ENCODE measurements around the gene CARHSP1.
"Not testable (repeated sequence)": the region's sequence is repeated elsewhere in the genome, so short reads cannot be mapped to it uniquely, and the experiment has no call there.

The CARHSP1 gene

GRCh38 chr16:8872967-8873865, 4.4 kb upstream of the CARHSP1 start:
- in situ Hi-C loops (cut with HindIII; ENCODE audit: low sequenced_read_pairs), result no loop called here

- in situ Hi-C loops (cut with HindIII; ENCODE audit: low sequenced_read_pairs), result no loop called here
Measured at GRCh38 chr16:8872071-8872470, 3.3 kb upstream of the CARHSP1 start.

GRCh38 chr16:8869988-8870241, 1.1 kb upstream of the CARHSP1 start:
- in situ Hi-C loops (cut with HindIII; ENCODE audit: low sequenced_read_pairs), result not testable (repeated sequence)

- in situ Hi-C loops (cut with HindIII; ENCODE audit: low sequenced_read_pairs), result no loop called here
Measured at GRCh38 chr16:8869212-8869987, 594 bp upstream of the CARHSP1 start.

GRCh38 chr16:8867932-8868415, 832 bp downstream of the CARHSP1 start:
- in situ Hi-C loops (cut with HindIII; ENCODE audit: low sequenced_read_pairs), result no loop called here

- in situ Hi-C loops (cut with HindIII; ENCODE audit: low sequenced_read_pairs), result no loop called here
Measured at GRCh38 chr16:8867216-8867931, 1.4 kb downstream of the CARHSP1 start.

- in situ Hi-C loops (cut with HindIII; ENCODE audit: low sequenced_read_pairs), result no loop called here
Measured at GRCh38 chr16:8866884-8867215, 2.0 kb downstream of the CARHSP1 start.

GRCh38 chr16:8866118-8866883, 2.5 kb downstream of the CARHSP1 start:
- in situ Hi-C loops (cut with HindIII; ENCODE audit: low sequenced_read_pairs), result no loop called here

- in situ Hi-C loops (cut with HindIII; ENCODE audit: low sequenced_read_pairs), result no loop called here
Measured at GRCh38 chr16:8865145-8865882, 3.5 kb downstream of the CARHSP1 start.

GRCh38 chr16:8864480-8865110, 4.2 kb downstream of the CARHSP1 start:
- in situ Hi-C loops (cut with HindIII; ENCODE audit: low sequenced_read_pairs), result no loop called here

GRCh38 chr16:8863594-8864424, 5.0 kb downstream of the CARHSP1 start:
- in situ Hi-C loops (cut with HindIII; ENCODE audit: low sequenced_read_pairs), result no loop called here

- in situ Hi-C loops (cut with HindIII; ENCODE audit: low sequenced_read_pairs), result no loop called here
Measured at GRCh38 chr16:8862309-8863130, 6.3 kb downstream of the CARHSP1 start.

- in situ Hi-C loops (cut with HindIII; ENCODE audit: low sequenced_read_pairs), result no loop called here
Measured at GRCh38 chr16:8861563-8862308, 7.1 kb downstream of the CARHSP1 start.

GRCh38 chr16:8859913-8860881, 8.6 kb downstream of the CARHSP1 start:
- in situ Hi-C loops (cut with HindIII; ENCODE audit: low sequenced_read_pairs), result no loop called here

GRCh38 chr16:8858994-8859912, 9.6 kb downstream of the CARHSP1 start:
- in situ Hi-C loops (cut with HindIII; ENCODE audit: low sequenced_read_pairs), result no loop called here
